ENCODE data around the gene SPG7.

The SPG7 gene

GRCh38 chr16:89572485-89573205, 64.4 kb downstream of the SPG7 start:
- H3K27me3 ChIP-seq (ENCODE audit: insufficient read depth, low read length), result peaks cover 24% of the 10 kb centered on the region
- H4K20me1 ChIP-seq (ENCODE audit: insufficient read depth, low read length), result no peaks in the 10 kb centered on the region
- H2AFZ ChIP-seq (ENCODE audit: low read length), result no peak overlapping the region
- H3K9me3 ChIP-seq (ENCODE audit: low read length), result no peaks in the 10 kb centered on the region
- no peaks in the 10 kb centered on the region for H3K79me2 ChIP-seq (ENCODE audit: insufficient read depth, low read length)
- no peak overlapping the region for H3K27ac ChIP-seq (ENCODE audit: low read depth, low read length, poor library complexity, severe bottlenecking)
- H3K4me2 ChIP-seq (ENCODE audit: low read length), result no peak overlapping the region
- no peak for TF ChIP-seq CTCF (IDR thresholded peaks at IDR 0.05; ENCODE audit: low read length)
- no peak for TF ChIP-seq EZH2 (IDR thresholded peaks at IDR 0.05; ENCODE audit: borderline replicate concordance, low read length)
- no peaks in the 10 kb centered on the region for H3F3A ChIP-seq (ENCODE audit: insufficient read depth, low read length)
- no peaks in the 10 kb centered on the region for H3K36me3 ChIP-seq (ENCODE audit: insufficient read depth, low read length)
- no peaks in the 10 kb centered on the region for H3K9me2 ChIP-seq (ENCODE audit: low read depth, low read length)
- H3K9ac ChIP-seq (ENCODE audit: low read length), result no peak overlapping the region
- H3K4me3 ChIP-seq (ENCODE audit: low read depth, low read length, poor library complexity, severe bottlenecking), result no peak overlapping the region
- peaks cover 7% of the 10 kb centered on the region for H3K4me1 ChIP-seq (ENCODE audit: insufficient read depth, low read length, severe bottlenecking)

- Histone ChIP-seq H3K4me1 (ENCODE audit: insufficient read depth, low read length, severe bottlenecking) (peaks cover 7% of the 10 kb centered on the region), H2AFZ (ENCODE audit: low read length) (no peak overlapping the region), H3F3A (ENCODE audit: insufficient read depth, low read length) (no peaks in the 10 kb centered on the region), H4K20me1 (ENCODE audit: insufficient read depth, low read length) (no peaks in the 10 kb centered on the region), H3K9me2 (ENCODE audit: low read depth, low read length) (no peaks in the 10 kb centered on the region), H3K36me3 (ENCODE audit: insufficient read depth, low read length) (no peaks in the 10 kb centered on the region), H3K27me3 (ENCODE audit: insufficient read depth, low read length) (peaks cover 24% of the 10 kb centered on the region), H3K9ac (ENCODE audit: low read length) (no peak overlapping the region), H3K27ac (ENCODE audit: low read depth, low read length, poor library complexity, severe bottlenecking) (no peak overlapping the region), H3K79me2 (ENCODE audit: insufficient read depth, low read length) (no peaks in the 10 kb centered on the region), H3K9me3 (ENCODE audit: low read length) (no peaks in the 10 kb centered on the region), H3K4me3 (ENCODE audit: low read depth, low read length, poor library complexity, severe bottlenecking) (no peak overlapping the region), H3K4me2 (ENCODE audit: low read length) (peak overlapping the region; percentile 28; the same call in 1 of the 2 replicates)
- TF ChIP-seq EZH2 (IDR thresholded peaks at IDR 0.05; ENCODE audit: borderline replicate concordance, low read length) (no peak), CTCF (IDR thresholded peaks at IDR 0.05; ENCODE audit: low read length) (no peak)
Observed at GRCh38 chr16:89573826-89574680, 65.8 kb downstream of the SPG7 start.

- Histone ChIP-seq H3K4me3 (ENCODE audit: low read depth, low read length, poor library complexity, severe bottlenecking) (peak overlapping the region; percentile 35), H3K9ac (ENCODE audit: low read length) (no peak overlapping the region), H3F3A (ENCODE audit: insufficient read depth, low read length) (no peaks in the 10 kb centered on the region), H4K20me1 (ENCODE audit: insufficient read depth, low read length) (no peaks in the 10 kb centered on the region), H3K4me1 (ENCODE audit: insufficient read depth, low read length, severe bottlenecking) (peaks cover 7% of the 10 kb centered on the region), H3K9me3 (ENCODE audit: low read length) (no peaks in the 10 kb centered on the region), H3K79me2 (ENCODE audit: insufficient read depth, low read length) (no peaks in the 10 kb centered on the region), H2AFZ (ENCODE audit: low read length) (no peak overlapping the region), H3K9me2 (ENCODE audit: low read depth, low read length) (no peaks in the 10 kb centered on the region), H3K4me2 (ENCODE audit: low read length) (peak overlapping the region; percentile 28), H3K27ac (ENCODE audit: low read depth, low read length, poor library complexity, severe bottlenecking) (no peak overlapping the region), H3K27me3 (ENCODE audit: insufficient read depth, low read length) (peaks cover 21% of the 10 kb centered on the region), H3K36me3 (ENCODE audit: insufficient read depth, low read length) (no peaks in the 10 kb centered on the region)
- TF ChIP-seq CTCF (IDR thresholded peaks at IDR 0.05; ENCODE audit: low read length), result peak; percentile 72
- TF ChIP-seq EZH2 (IDR thresholded peaks at IDR 0.05; ENCODE audit: borderline replicate concordance, low read length), result no peak
Observed at GRCh38 chr16:89574681-89575246, 66.6 kb downstream of the SPG7 start.
